GM19238 (cell line): ENCODE measurements around the gene NOXA1.

ENCODE experiments used
- DNase-seq: peaks from one replicate; pipeline ENCODE4 v3.0.0; 2011; ENCODE audit warnings: low spot score; ENCODE audit not compliant: insufficient read length

The NOXA1 gene

DNA sequence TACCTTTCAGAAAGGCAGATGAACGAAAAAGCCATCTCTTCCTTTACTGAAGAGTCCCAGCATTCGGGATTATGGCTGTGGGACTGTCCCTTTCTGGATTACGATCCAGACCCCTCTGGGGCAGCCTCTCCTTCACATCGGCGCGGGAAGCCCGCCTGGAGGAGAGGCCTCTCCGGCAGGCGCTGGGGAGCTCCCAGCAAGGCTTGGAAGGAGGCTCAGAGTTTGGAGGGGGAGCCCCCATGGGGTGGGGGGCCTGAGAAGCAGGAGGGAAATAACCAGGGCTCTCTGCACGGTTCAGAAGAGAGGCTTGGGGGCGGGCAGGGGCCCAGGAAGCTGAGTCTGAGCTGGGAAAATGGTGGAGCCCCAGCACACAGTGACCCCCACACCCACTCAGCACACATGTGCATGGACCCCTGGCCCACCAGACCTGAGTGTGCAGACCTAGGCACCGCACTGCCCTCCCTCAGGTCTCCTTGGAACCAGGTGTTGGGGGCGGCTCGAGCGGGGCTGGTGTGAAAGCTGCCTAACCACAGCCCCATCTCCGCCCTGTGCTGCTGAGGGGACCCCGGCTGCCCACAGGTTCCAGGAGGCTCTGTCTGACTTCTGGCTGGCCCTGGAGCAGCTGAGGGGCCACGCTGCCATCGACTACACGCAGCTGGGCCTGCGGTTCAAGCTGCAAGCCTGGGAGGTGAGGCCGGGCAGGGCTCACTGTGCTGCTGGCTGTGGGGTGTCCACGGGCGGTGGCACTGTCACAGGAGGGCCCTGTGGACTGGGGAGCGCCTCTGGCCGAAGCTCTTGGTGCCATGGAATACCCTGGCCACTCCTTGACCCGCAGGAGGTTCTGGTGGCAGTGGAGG lies 4.5 kb downstream of the NOXA1 start:
- no peak for DNase-seq

GRCh38 chr9:137428311-137428630 lies 5.1 kb downstream of the NOXA1 start:
- DNase-seq = no peak

DNA sequence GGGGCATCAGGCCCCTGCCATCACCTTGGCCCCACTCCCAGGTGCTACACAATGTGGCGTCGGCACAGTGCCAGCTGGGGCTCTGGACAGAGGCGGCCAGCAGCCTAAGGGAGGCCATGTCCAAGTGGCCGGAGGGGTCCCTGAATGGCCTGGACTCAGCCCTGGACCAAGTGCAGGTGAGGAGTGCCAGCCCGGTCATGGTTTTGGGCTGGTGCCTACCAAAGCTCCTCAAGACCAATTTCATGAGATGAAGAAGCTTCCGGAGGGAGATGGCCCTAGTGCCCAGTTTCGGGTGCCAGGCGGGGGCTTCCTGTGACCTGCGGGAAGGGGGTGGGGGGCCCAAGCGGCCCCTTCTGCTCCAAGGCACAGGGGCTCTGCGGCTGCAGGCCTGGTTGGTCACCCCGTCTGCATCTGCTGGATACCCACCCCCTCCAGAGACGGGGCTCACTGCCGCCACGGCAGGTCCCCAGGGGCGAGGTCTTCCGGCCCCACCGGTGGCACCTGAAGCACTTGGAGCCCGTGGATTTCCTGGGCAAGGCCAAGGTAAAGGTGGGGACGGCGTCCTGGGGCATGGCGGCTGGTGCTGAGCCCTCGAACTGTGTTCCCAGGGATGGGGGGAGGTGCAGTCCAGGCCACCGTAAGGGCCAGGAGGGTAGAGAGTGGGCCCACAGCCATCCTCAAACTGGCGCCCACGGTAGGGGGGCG lies 5.8 kb downstream of the NOXA1 start:
- DNase-seq = no peak

DNA sequence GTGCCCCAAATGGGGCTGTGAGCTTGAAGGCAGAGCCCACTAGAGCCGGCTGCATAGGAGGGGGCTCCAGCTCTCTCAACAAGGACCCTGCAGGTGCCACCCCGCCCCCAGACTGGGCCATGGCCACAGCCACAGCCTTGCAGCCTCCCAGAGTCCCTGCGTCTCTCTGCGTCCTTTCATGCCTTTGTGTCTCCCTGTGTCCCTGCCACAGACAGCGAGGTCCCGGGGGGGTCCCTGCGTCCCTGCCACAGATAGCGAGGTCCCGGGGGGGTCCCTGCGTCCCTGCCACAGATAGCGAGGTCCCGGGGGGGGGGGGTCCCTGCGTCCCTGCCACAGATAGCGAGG lies 6.3 kb downstream of the NOXA1 start:
- no peak for DNase-seq

GRCh38 chr9:137429974-137430722 lies 7.0 kb downstream of the NOXA1 start:
- no peak for DNase-seq

DNA sequence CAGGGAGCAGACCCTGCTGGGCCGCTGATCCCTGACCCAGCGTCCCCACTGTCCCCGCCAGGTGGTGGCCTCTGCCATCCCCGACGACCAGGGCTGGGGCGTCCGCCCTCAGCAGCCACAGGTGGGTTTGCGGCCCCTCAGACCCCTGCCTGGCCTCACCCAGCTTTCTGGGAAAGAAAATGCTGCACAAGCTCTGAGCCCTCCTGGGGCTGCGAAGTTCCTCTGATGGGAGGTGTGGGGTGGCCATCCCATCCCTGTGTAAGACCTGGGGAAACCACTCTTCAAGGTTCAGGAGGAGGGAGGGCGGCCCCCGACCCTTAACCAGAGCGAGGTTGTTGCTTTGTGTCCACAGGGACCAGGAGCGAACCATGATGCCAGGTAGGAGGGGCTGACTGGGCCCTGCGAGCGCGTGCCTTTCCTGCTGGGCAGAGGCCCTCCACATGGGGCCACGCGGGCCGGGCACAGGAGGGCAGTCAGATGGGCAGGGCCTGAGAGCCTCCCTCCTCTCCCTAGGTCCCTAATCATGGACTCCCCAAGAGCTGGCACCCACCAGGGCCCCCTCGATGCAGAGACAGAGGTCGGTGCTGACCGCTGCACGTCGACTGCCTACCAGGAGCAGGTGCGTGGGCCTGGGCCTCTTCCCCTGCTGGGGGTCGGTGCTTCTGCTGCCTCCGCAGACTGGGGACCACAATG lies 7.7 kb downstream of the NOXA1 start:
- DNase-seq = no peak

GRCh38 chr9:137431416-137431931 lies 8.3 kb downstream of the NOXA1 start:
- no peak for DNase-seq

GRCh38 chr9:137432687-137433348 lies 9.6 kb downstream of the NOXA1 start:
- no peak for DNase-seq

GRCh38 chr9:137433349-137433915 lies 10.2 kb downstream of the NOXA1 start:
- no peak for DNase-seq

DNA sequence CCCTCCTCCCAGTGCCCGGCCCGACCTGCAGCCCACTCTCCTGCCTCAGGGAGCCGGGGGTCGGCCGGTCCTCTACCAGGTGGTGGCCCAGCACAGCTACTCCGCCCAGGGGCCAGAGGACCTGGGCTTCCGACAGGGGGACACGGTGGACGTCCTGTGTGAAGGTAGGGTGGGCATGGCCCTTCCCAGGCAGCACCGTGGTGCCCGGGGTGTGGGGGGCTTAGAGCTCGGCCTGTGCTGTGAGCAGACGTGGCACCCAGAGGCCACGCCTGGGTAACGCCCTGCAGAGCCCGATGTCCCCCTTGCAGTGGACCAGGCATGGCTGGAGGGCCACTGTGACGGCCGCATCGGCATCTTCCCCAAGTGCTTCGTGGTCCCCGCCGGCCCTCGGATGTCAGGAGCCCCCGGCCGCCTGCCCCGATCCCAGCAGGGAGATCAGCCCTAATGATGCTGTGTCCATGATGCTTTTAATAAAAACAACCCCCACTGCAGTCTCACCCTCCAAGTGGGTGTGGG lies 10.8 kb downstream of the NOXA1 start:
- no peak for DNase-seq

DNA sequence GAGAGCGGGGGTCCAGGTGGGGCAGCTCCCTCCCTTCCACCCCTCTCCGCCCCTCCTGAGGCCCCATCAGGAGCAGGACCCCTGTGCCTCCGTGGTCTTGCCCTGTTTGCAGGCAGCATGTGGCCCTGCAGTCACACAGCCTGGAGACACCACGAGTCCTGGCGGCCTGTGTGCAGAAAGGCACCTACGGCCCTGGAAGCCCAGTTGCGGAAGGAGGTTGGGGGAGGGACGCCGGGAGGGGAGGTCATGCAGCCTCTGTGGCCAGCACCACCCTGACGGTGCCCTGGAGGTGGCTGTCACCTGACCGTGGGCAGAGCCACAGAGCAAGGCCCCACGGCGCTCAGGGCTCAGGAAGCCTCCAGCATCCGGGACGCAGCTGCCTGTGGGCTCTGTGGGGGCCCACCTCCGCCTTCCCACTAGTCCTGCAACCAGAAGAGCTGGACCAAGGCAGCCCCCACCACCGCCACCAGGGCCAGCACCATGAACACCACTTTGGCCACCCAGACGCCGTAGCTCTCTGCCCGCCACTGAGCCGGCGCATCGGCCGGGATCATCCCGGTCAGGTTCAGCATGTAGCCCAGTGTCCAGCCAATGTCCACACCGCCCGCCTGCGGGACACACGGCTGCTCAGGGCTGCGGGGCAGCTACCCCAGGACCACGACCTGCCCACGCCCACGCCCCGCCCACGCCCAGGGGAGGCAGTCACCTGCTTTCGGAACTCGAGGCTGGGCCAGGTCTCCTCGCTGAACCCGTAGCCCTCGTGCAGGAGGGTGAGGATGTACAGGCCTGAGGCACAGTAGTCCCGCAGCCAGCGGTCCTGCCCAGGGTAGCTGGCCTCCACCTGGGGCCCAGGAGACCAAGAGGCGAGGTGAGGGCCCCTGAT lies 11.5 kb downstream of the NOXA1 start:
- no peak for DNase-seq

DNA sequence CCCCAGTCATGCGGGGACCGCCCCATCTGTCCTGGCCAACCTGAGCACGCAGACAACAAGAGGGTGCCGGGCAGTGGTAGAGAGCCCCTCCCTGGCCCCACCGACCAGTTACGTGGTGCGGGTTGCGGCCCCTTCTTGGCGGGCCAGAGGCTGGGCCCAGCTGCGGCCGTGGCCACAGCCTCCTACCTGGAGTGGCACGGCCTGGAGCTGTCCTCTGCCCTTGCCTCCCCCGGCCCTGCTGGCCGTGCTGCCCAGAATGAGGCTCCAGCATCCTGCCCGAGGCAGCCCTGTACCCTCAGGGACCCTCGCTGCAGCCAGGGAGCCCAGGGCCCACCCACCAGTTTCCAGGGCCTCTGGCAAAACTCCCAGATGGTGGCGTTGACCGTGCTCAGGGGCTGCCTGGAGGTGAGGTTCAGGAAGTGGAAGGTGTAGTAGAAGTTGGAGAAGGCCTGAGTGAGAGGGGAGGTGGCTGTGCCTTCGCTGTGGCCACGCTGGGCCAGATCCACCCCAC lies 12.2 kb downstream of the NOXA1 start:
- DNase-seq = no peak

- DNase-seq = no peak
Measured at GRCh38 chr9:137435980-137436760, 13.0 kb downstream of the NOXA1 start.

DNA sequence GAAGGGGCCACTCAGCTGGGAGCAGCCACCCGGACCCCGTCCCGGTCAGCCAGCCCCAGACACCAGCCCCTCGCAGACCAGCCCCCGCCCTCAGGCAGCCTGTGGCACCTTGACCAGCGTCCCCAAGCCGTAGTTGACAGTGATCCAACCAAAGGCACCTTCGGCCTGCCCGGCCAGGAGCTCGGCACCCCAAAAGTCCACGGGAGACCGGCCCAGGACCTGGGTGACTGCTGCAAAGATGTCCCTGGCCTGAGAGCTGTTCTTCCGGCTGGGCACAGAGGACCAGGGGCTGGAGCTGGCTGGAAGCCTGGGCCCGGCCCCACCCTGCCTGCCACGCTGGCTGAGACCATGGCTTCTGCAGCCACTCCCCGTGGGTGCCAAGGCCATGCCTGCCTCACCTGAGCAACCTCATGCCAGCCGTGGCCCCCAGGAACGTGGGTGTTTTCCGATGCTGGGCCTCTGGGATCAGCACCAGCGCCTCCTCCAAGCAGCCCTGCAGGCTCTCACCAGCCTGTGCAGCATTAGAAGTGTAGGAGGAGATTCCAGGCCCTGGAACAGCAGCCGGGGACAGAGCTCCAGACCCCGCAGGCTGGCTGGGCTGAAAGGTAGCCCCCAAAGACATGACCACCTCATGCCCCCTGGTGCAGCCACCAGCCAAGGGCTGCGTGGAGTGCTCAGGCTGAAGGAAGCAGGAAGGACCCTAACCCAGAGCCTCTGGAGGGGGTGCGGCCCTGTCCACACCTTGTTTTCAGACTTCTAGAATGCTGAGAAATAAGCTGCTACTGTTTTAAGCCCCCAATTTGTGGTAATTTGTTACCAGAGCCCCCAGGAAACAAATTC lies 13.8 kb downstream of the NOXA1 start:
- DNase-seq = no peak

GRCh38 chr9:137437691-137438590 lies 14.7 kb downstream of the NOXA1 start:
- no peak for DNase-seq

GRCh38 chr9:137438591-137439157 lies 15.5 kb downstream of the NOXA1 start:
- no peak for DNase-seq
